HepG2 (cell line): ENCODE measurements around the gene FFAR2. TPM values are rescaled to one million over a fixed set of nuclear protein-coding genes. Genes with fewer than 3 reads are reported as not detected.

Experiments used
- CCAR2 ChIP-seq: fragments of 200-400 bp; formaldehyde crosslinking; optimal IDR thresholded peaks from 2 replicates; pipeline ENCODE3; 2018; ENCODE audit warnings: low read depth, mild to moderate bottlenecking, low read length, moderate library complexity
- DMAP1 ChIP-seq: IDR thresholded peaks from 2 replicates; pipeline ENCODE4 v1.6.1; 2016
- KLF13 ChIP-seq: sonication (generic); formaldehyde crosslinking; IDR thresholded peaks from 2 replicates; pipeline ENCODE4 v1.4.0; 2020; ENCODE audit warnings: mild to moderate bottlenecking, missing genetic modification reagents
- THYN1 ChIP-seq: sonication (generic); formaldehyde crosslinking; IDR thresholded peaks from 2 replicates; pipeline ENCODE4 v1.8.1; 2023; ENCODE audit warnings: low read depth, mild to moderate bottlenecking, moderate library complexity, missing genetic modification reagents, borderline replicate concordance
- TRIM24 ChIP-seq: sonication (generic); formaldehyde crosslinking; IDR thresholded peaks from 2 replicates; pipeline ENCODE4 v1.8.0; 2022; ENCODE audit warnings: mild to moderate bottlenecking, missing genetic modification reagents
- ZFP37 ChIP-seq: sonication (generic); formaldehyde crosslinking; IDR thresholded peaks from 2 replicates; pipeline ENCODE4 v1.4.0; 2020; ENCODE audit warnings: missing genetic modification reagents, borderline replicate concordance
- ZKSCAN1 ChIP-seq: fragments of 150-350 bp; IDR thresholded peaks from 2 replicates; pipeline ENCODE4 v1.6.1; 2014; ENCODE audit warnings: low read length
- ZMYM3 ChIP-seq: sonication (generic); formaldehyde crosslinking; IDR thresholded peaks from 2 replicates; pipeline ENCODE4 v1.5.1; 2020; ENCODE audit warnings: mild to moderate bottlenecking, missing genetic modification reagents
- ZNF180 ChIP-seq: sonication (generic); formaldehyde crosslinking; IDR thresholded peaks from 2 replicates; pipeline ENCODE4 v1.4.0; 2020; ENCODE audit warnings: low read depth, missing genetic modification reagents, borderline replicate concordance
- ZNF33A ChIP-seq: sonication (generic); formaldehyde crosslinking; IDR thresholded peaks from 2 replicates; pipeline ENCODE4 v1.5.1; 2020; ENCODE audit warnings: missing genetic modification reagents, mild to moderate bottlenecking, moderate library complexity, borderline replicate concordance
- polyA plus RNA-seq, 8 experiments: library from polyadenylated mRNA; depleted of rRNA in 3 of 8; stranded (reverse) in 7 of 8; unstranded in 1 of 8; fragments of >200 nt; fragmentation: Illumina TruSeq in 4 of 8; extraction: Trizol in 4 of 8; gene quantifications; 2 replicates each; pipeline versions ENCODE4 v1.2.1 to v1.2.3, GENCODE V29; 2011 to 2016; ENCODE audit warnings: low read depth in 4 of 8, missing spikeins in 1 of 8, mixed read lengths in 1 of 8; ENCODE audit not compliant: insufficient read depth in 1 of 8
- total RNA-seq, 5 experiments: library from RNA; depleted of rRNA; stranded (reverse); fragments of >200 nt; fragmentation: Illumina TruSeq; extraction: Trizol; gene quantifications; 2 replicates each; pipeline ENCODE4 v1.2.3, GENCODE V29; 2016; ENCODE audit warnings: low read depth in 1 of 5
- TF ChIP-seq, protein P1 (sequence below): IDR thresholded peaks from 2 replicates; pipeline ENCODE4 v1.6.1; 2016; ENCODE audit warnings: missing compliant biosample characterization, missing genetic modification reagents, borderline replicate concordance
- TF ChIP-seq, protein P2 (sequence below), 2 experiments: sonication (generic) in 1 of 2; formaldehyde crosslinking in 1 of 2; IDR thresholded peaks; 2 replicates each; pipeline versions ENCODE4 v1.4.0 to v1.6.1; 2018 to 2020; ENCODE audit warnings: missing genetic modification reagents in 2 of 2, borderline replicate concordance in 1 of 2, low read depth in 1 of 2, mild to moderate bottlenecking in 1 of 2, missing biosample characterization in 1 of 2
- TF ChIP-seq, protein P3 (sequence below): sonication (generic); formaldehyde crosslinking; IDR thresholded peaks from 2 replicates; pipeline ENCODE4 v1.5.1; 2020; ENCODE audit warnings: missing genetic modification reagents, mild to moderate bottlenecking, borderline replicate concordance
- TF ChIP-seq, protein P4 (sequence below): IDR thresholded peaks from 2 replicates; pipeline ENCODE4 v1.6.1; 2018; ENCODE audit warnings: missing genetic modification reagents
- TF ChIP-seq, protein P5 (sequence below): sonication (generic); formaldehyde crosslinking; IDR thresholded peaks from 2 replicates; pipeline ENCODE4 v1.4.0; 2020; ENCODE audit warnings: missing genetic modification reagents, borderline replicate concordance
- TF ChIP-seq, protein P6 (sequence below): sonication (generic); formaldehyde crosslinking; IDR thresholded peaks from 2 replicates; pipeline ENCODE4 v1.5.0; 2020; ENCODE audit warnings: mild to moderate bottlenecking, missing genetic modification reagents, borderline replicate concordance

FFAR2 gene
- total and polyA plus RNA-seq, 2 of the 13 experiments (the other 11 are each of a cell fraction or from before 2014, with no cell fraction given), result 0.12 TPM; not detected in 1

DNA sequence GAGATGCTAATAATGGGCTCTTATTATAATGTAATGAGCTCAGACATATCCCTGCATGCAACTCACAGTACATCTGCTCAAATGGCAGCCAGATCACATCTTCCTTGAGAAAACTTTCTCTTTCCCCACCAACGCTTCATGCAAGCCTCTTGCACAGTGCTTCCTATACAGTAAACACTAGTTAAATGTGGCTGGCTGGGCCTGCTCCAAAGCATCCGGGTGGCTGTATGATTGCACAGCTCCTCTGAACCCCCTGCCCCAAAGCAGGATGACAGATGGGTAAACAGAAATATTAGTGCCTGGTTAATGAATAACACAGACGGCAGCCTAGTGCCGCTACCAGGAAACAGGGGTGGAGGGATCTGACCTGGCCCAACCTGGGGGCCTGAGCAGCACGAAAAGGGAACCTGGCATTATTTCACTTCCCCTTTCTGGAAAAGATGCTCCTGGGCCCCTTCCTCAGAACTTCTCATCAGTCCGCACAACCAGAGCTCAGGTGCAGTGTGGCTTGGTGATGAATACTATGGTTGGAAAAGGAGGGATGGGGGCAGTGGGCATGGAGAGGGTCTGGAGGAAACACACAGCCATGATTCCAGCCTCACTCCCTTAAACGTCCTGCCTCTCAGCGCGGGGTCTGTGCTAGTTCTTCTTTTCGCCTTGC, 10.8 kb downstream of the FFAR2 start (continued):
- no peak for TF ChIP-seq ZKSCAN1
- TF ChIP-seq, protein P1, sequence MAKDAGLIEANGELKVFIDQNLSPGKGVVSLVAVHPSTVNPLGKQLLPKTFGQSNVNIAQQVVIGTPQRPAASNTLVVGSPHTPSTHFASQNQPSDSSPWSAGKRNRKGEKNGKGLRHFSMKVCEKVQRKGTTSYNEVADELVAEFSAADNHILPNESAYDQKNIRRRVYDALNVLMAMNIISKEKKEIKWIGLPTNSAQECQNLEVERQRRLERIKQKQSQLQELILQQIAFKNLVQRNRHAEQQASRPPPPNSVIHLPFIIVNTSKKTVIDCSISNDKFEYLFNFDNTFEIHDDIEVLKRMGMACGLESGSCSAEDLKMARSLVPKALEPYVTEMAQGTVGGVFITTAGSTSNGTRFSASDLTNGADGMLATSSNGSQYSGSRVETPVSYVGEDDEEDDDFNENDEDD (CRISPR knock-in tag), result peak; percentile 15; the same call in 1 of the 2 replicates
- peak; percentile 72 for TF ChIP-seq ZMYM3 (CRISPR knock-in tag)
- TF ChIP-seq CCAR2, result no peak
- TF ChIP-seq, protein P2, sequence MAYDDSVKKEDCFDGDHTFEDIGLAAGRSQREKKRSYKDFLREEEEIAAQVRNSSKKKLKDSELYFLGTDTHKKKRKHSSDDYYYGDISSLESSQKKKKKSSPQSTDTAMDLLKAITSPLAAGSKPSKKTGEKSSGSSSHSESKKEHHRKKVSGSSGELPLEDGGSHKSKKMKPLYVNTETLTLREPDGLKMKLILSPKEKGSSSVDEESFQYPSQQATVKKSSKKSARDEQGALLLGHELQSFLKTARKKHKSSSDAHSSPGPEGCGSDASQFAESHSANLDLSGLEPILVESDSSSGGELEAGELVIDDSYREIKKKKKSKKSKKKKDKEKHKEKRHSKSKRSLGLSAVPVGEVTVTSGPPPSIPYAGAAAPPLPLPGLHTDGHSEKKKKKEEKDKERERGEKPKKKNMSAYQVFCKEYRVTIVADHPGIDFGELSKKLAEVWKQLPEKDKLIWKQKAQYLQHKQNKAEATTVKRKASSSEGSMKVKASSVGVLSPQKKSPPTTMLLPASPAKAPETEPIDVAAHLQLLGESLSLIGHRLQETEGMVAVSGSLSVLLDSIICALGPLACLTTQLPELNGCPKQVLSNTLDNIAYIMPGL (CRISPR knock-in tag; IDR thresholded peaks at IDR 0.05; ENCODE audit: borderline replicate concordance in 1 of 2, low read depth in 1 of 2), result peak in 1 of 2 experiments; percentile 43; a peak in 1 of 4 replicates
- TF ChIP-seq, protein P3, sequence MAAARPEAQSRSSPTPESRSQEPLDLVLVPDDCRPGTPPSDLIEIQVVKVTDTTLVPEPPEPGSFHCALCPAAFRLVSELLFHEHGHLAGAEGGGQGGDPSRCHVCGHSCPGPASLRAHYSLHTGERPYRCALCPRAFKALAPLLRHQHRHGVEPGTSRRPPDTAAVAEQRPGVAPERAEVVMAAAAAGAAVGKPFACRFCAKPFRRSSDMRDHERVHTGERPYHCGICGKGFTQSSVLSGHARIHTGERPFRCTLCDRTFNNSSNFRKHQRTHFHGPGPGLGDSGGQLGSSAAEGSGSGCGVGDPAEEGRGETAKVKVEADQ, result no peak
- no peak for TF ChIP-seq ZNF180 (CRISPR knock-in tag)
- TF ChIP-seq, protein P4, sequence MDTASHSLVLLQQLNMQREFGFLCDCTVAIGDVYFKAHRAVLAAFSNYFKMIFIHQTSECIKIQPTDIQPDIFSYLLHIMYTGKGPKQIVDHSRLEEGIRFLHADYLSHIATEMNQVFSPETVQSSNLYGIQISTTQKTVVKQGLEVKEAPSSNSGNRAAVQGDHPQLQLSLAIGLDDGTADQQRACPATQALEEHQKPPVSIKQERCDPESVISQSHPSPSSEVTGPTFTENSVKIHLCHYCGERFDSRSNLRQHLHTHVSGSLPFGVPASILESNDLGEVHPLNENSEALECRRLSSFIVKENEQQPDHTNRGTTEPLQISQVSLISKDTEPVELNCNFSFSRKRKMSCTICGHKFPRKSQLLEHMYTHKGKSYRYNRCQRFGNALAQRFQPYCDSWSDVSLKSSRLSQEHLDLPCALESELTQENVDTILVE, result 0 out of 2 replicates have a peak, but pooled peaks have one; percentile 33
- no peak for TF ChIP-seq ZNF33A (CRISPR knock-in tag)
- no peak for TF ChIP-seq THYN1
- TF ChIP-seq, protein P5, sequence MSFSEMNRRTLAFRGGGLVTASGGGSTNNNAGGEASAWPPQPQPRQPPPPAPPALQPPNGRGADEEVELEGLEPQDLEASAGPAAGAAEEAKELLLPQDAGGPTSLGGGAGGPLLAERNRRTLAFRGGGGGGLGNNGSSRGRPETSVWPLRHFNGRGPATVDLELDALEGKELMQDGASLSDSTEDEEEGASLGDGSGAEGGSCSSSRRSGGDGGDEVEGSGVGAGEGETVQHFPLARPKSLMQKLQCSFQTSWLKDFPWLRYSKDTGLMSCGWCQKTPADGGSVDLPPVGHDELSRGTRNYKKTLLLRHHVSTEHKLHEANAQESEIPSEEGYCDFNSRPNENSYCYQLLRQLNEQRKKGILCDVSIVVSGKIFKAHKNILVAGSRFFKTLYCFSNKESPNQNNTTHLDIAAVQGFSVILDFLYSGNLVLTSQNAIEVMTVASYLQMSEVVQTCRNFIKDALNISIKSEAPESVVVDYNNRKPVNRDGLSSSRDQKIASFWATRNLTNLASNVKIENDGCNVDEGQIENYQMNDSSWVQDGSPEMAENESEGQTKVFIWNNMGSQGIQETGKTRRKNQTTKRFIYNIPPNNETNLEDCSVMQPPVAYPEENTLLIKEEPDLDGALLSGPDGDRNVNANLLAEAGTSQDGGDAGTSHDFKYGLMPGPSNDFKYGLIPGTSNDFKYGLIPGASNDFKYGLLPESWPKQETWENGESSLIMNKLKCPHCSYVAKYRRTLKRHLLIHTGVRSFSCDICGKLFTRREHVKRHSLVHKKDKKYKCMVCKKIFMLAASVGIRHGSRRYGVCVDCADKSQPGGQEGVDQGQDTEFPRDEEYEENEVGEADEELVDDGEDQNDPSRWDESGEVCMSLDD, result peak; percentile 54; the same call in 1 of the 2 replicates
- no peak for TF ChIP-seq TRIM24
- no peak for TF ChIP-seq KLF13 (CRISPR knock-in tag)
- TF ChIP-seq, protein P6, sequence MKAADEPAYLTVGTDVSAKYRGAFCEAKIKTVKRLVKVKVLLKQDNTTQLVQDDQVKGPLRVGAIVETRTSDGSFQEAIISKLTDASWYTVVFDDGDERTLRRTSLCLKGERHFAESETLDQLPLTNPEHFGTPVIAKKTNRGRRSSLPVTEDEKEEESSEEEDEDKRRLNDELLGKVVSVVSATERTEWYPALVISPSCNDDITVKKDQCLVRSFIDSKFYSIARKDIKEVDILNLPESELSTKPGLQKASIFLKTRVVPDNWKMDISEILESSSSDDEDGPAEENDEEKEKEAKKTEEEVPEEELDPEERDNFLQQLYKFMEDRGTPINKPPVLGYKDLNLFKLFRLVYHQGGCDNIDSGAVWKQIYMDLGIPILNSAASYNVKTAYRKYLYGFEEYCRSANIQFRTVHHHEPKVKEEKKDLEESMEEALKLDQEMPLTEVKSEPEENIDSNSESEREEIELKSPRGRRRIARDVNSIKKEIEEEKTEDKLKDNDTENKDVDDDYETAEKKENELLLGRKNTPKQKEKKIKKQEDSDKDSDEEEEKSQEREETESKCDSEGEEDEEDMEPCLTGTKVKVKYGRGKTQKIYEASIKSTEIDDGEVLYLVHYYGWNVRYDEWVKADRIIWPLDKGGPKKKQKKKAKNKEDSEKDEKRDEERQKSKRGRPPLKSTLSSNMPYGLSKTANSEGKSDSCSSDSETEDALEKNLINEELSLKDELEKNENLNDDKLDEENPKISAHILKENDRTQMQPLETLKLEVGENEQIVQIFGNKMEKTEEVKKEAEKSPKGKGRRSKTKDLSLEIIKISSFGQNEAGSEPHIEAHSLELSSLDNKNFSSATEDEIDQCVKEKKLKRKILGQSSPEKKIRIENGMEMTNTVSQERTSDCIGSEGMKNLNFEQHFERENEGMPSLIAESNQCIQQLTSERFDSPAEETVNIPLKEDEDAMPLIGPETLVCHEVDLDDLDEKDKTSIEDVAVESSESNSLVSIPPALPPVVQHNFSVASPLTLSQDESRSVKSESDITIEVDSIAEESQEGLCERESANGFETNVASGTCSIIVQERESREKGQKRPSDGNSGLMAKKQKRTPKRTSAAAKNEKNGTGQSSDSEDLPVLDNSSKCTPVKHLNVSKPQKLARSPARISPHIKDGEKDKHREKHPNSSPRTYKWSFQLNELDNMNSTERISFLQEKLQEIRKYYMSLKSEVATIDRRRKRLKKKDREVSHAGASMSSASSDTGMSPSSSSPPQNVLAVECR (CRISPR knock-in tag), result peak; percentile 62; the same call in 1 of the 2 replicates
- TF ChIP-seq ZFP37, result no peak
- TF ChIP-seq DMAP1 (CRISPR knock-in tag), result no peak
